HG03565 (cell line): ENCODE results near the gene BPI.
"Not testable (repeated sequence)": the region's sequence is repeated elsewhere in the genome, so short reads cannot be mapped to it uniquely, and the experiment has no call there.

Experiments
- ATAC-seq: cut with Tn5 transposase; IDR thresholded peaks from one replicate; pipeline ENCODE4 v1.9.1; 2021; ENCODE audit warnings: mild to moderate bottlenecking, moderate library complexity; ENCODE audit not compliant: unreplicated experiment

The BPI gene

DNA sequence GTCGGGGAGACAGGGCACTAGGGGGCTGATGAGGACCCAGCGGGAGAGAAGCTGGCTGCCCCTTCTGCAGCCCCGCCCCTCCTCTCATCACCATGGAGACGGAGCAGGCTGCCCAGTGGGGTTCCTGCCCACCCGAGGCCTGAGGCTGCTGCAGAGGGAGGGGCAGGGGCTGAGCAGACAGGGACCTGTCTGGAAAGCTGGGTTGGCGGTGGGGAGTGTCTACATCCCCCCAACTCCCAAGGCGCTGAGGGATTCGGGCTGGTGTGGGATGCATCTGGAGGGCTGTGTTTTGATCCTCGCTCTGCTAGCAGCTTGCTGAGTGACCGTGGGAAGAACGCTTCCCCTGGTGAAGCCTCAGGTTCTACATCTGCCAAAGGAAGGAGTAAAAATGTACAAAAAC is 1.2 kb upstream of the BPI start:
- no peak for ATAC-seq

DNA sequence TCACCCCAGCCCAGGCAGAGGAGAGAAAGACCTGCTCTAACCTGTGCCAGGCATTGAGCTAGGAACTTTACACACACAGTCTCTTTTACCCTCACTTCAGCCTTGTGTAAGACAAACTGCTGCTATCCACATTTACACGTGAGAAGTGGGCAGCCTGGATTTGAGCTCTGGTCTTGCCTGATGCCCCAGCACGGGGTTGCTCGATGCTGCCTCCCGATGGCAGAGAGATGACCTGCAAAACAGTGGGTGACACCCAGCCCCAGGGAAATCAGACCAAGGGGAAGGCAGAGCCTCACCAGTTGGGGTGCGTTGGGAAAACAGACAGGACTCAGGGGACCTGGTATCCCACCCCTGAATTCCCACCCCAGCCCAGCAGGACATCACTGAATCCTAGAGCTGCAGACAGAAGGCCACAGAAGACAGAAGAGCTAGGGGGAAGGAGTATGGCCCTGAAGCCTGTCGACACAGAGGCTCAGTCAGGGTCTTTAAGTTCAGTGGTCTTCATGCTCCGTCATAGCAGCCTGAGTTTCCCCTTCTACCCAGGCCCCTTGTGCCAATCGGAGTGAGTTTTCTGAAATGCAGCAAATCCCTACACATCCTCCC is 990 bp downstream of the BPI start:
- ATAC-seq, result no peak

DNA sequence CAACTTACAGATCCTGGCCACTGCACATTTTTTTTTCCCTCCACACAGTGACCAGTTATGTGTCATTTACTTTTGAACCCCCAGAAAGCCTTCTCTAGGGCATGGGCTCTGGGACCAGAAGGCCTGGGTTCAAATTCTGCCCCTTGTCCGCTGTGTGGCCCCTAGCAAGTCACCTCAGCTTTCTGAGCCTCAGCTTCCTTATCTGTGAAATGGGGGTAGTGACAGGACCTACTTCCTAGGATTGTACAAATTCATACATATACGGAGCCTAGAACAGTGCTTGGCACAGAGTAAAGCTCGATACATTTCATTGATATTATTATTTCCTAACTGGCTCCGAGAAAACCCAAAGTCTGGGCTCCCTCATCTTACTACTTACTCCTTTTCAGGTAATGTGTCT is 1.6 kb downstream of the BPI start:
- no peak for ATAC-seq

DNA sequence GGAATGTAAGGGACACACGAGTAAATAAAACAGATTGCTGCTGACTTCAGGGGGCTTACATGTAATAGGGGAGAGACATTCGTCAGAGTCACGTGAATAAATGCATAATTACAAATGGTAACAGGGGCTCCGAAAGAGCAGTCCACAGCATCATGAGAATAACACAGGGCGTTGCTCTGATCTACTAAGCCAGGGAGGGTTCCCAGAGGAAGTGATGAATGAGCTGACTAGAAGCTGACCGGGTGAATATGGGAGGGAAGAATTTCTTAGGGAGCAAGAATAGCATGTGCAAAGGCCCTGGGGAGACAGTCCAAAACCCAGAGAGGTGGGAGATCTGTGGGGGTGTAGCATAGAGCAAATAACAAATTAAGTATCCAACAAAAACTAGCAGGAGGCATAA is 2.4 kb downstream of the BPI start:
- ATAC-seq, result no peak

DNA sequence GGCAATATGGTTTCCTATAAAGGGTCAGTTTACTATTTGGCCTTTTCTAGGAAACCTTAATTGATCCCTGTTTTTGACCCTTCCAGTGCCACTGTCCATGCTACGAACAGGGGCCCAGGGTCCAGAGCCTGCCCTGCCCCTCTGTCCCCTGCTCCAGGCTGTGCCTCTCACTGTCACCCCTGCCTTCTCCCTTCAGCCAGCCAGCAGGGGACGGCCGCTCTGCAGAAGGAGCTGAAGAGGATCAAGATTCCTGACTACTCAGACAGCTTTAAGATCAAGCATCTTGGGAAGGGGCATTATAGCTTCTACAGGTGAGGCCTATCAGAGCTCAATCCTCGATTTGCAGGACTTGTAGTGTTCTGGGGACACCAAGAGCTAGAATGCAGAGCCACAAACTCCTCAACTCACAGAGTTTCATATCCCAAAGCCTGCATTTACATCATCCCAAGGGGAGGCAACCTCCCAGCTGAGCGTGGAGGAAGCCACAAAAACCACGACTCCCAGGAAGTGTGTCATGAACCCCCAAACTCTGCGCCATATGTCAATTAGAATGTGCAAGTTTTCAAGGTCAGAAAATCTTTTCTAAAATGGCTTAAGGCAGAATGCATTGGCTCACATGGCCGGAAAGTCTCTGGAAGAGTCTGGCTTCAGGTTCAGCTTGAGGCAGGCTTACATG is 3.6 kb downstream of the BPI start:
- ATAC-seq, result no peak

DNA sequence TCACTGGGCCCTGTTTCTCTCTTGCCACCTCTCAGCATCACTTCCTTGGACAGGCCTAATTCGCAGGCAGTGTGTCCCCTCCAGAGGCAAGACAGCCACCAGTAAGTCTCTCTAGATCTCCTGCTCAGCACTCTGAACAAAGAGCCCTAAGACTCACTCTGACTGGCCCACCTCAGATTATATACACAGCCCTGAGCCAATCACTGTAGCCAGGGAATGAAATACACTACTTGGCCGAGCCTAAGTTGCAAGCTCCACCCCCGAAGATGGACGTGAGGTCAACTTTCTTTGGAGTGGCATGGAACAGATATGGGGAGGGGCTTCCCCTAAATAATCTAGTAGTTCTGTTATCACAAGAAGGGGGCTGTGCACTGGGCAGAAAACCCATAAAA is 4.1 kb downstream of the BPI start:
- no peak for ATAC-seq

DNA sequence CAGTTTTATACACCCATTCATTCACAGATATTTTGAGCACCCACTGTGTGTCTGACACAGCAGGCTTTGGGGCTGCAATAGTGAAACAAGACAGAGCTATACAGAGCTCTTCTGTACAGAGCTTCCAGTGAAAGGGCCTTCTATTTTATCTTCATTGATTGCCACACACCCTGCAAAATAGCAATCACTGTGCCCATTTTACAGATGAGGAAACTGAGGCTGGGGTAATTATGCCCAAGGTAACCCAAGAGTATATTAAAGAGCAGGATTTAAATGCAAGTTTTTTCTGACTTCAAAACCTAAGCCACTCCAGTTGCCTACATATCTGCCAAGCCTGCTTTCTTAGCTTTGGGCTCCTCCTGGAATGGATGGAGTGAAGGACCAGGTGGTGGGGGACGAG is 4.5 kb downstream of the BPI start:
- ATAC-seq, result no peak

DNA sequence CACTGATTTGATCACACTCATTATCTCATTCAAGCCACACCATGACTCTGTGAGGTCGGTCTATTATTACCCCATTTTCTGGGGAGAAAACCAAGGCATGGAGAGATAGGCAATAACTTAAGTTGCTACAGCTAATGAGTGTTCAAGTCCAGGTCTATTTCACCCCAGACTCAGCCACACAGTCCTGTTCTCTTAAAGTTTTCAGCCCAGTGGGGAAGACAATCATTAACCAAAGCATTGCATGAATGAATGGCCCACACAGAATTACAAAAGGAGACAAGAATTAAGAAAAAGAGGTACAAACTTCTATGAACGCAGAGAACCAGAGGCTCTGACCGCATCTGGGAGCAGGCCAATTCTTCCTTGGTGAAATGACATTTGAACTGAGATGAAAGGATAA is 7.1 kb downstream of the BPI start:
- no peak for ATAC-seq

DNA sequence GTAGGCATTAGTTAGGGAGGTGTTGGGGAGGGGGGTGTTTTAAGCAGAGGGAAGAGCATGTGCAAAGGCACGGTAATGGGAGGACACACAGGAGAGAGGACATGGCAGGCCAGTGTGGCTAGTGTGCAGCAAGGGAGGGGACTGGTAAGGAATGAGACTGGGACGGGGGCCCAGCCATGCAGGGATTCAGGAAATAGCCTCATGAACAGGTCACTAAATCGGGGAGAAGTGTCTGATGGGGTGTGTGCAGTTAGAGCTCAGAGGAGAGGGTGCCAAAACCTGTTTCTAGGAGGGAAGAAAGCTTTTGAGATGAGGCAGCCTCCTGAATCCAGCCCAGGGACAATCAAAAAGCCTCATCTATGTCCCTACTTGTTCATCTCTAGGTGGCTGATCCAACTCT is 7.5 kb downstream of the BPI start:
- no peak for ATAC-seq

DNA sequence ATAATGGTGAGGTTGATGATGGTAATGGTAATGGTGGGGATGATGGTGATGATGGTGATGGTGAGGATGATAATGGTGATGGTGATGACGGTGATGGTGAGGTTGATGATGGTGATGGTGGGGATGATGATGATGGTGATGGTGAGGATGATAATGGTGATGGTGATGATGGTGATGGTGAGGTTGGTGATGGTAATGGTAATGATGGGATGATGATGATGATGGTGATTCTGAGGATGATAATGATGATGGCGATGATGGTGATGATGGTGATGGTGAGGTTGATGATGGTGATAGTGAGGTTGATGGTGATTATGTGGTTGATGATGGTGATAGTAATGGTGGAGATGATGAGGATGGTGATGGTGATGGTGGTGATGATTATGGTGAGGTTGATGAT is 9.7 kb downstream of the BPI start:
- no peak for ATAC-seq

DNA sequence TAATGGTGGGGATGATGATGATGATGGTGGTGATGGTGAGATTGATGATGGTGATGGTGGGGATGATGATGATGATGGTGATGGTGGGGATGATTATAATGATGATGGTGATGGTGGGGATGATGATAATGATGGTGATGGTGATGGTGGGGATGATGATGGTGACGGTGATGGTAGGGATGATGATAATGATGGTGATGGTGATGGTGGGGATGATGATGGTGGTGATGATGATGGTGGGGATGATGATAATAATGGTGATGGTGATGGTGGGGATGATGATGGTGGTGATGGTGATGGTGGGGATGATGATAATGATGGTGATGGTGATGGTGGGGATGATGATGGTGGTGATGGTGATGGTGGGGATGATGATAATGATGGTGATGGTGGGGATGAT is 10.4 kb downstream of the BPI start:
- not testable (repeated sequence) for ATAC-seq

DNA sequence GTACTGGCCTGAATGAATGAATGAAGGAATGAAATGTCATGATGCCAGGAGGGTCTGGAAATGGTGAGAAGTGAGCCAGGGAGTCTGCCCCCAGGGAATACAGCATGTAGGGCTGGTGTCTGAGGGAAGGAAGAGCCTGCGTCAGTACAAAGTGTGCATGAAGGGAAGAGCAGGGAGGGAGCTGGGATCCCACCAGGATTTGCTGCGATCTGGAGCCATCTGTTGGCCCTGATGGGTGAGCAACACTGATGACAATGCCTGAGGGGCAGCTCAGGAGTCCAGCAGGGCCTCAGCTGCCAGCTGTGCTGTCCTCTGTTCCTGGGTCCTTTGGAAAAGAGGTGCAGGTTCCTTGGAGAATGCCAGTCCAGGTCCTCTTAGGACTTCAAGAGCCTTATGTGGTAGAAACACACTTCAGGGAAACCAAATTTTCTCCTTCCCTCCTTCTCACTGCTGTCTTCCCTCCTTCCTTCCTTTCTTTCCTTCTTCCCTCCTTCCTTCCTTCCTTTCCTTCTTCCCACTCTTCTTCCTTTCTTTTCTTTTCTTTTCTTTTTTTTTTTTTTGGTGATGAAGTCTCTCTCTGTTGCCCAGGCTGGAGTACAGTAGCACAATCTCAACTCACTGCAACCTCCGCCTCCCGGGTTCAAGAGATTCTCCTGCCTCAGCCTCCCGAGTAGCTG is 11.5 kb downstream of the BPI start:
- ATAC-seq, result no peak

DNA sequence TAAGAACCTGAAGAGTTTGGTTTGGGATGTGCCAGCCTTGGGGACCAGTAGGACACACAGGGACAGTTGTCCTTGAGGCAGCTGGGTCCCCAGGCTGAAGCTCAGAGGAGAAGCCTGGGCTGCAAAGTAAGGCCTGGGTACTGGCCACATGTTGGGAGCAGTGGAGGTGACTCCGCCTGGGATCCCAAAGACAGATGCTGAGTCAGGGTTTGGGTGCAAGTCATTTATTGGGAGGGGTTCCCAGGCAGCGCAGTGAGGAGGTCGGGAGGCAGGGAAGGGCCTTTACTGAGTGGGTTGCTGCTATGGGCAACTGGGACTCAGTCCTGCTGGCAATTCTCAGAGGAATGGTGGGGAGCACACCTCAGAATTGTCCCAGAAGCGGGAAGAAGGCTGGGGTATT is 12.4 kb downstream of the BPI start:
- no peak for ATAC-seq

DNA sequence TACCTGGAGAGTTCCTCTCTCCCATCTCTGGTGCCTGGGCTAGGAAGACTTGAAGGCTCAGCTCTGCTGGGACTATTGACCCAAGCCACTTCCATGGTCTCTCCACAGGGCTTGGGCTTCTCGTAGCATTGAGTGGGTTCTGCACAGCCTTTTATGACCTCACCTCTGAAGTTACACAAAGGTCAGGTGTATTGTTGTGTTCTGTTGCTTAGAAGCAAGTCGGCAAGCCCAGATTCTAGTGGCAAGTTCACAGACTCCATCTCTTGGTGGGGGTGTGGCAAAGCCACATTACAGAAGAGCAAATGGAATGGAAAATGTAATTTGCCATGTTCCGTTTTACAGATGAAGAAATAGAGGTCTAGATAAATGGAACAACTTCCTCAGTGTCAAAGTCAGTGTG is 13.5 kb downstream of the BPI start:
- ATAC-seq, result no peak

DNA sequence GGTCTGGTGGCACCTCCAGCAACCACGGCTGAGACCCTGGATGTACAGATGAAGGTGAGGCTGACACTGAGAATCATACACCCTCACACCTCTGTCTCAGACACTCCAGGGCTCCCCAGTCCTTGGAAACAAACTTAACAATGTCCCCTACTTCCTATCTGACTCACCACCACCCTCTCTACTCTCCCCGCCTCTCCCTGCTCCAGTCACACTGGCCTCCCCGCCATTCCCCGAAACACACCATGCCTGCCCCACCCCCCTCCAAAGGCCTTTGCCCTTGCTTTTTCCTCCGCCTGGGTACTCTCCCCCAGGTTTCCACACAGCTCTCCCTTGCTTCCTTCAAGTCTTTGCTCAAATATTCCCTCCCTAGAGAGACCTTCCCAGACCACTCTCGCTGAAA is 16.3 kb downstream of the BPI start:
- no peak for ATAC-seq

DNA sequence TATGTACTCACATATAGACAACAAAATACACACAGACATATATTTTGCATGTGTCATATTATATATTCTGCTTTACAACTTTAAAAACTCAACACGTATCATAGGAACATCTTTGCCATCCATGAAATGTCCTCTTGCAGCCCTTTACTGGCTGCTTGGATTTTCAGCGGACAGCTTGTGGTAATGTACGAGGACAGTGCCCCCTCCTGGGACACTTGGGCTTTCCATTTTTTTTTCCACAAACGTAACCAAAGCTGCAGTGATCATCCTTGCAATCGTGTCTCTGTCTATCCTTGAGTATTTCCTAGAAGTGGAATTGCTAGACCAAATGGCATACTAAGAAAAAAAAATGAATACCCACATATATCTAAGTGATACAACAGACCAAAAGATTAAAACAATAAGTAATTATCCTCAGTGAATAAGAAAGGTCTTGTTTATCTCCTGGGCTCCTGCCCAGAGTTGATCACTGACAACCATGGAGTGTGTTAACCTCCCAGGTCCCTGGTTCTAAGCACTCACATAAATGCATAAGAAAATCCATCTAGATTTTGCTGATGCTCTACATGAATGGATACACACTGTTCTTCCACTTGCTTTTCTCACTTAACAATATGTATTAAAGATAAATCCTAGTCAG is 18.1 kb downstream of the BPI start:
- ATAC-seq, result no peak

DNA sequence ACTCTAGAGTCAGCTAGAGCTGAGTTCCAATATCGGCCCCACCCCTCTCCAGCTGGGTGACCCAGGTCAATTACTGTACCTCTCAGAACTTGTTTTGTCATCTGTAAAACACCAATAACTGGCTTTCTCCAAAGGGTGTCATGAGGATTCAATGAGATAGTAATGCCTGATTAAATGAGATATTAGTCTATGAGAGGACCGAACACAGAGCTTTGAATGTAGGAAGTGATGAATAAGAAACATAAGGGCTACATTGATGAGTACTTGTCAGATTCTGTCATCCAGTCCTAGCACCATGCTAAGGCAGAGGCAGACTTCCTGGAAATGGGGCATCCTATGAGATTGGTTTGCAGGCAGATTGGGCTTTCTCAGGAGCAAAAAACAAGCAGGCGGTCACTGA is 20.2 kb downstream of the BPI start:
- ATAC-seq, result no peak

DNA sequence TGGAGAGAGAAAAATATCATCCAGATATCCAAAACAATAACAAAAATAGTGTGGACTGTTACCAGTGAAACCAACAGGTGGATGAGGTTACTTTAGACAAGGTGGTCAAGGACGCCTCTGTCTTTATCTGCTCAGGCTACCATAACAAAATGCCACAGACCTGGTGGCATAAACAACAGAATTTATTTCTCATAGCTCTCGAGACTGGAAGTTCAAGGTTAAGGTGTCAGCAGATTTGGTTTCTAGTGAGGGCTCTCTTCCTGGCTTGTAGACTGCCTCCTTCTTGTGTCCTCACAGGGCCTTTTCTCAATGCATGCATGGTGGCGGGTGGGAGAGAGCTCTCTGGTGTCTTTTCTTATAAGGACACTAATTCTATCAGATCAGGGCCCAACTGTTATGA is 21.2 kb downstream of the BPI start:
- ATAC-seq, result no peak

DNA sequence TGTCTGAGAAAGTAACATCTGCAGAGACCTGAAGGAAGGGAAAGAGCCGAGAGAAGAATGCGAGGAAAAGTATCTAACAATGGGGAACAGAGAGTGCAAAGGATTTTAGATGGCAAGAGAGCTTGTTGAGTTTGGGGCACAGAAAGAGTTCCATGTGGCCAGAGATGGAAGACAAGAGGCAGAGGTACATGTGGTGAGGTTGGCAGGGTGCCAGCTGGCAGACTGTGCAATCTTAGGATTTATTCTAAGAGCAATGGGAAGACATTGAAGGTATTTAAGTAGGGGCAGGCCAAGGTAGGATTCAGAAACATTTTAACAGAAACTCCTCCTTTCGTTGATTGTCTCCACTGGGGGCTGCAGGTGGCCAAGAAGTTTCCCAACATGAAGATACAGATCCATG is 21.9 kb downstream of the BPI start:
- ATAC-seq, result no peak

DNA sequence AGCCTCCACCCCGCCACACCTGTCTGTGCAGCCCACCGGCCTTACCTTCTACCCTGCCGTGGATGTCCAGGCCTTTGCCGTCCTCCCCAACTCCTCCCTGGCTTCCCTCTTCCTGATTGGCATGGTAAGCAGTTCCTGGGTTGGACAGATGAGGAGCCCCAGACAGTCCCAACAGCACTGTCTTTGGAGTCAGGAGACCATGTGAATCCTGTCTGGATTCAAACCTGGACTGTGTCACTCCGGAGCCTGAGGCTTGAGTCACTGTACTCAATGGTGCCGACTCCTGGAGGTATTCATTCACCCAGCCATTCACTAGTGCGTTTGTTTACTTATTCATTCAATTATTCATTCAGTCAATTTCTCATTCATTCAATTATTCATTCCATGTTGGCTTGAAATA is 22.4 kb downstream of the BPI start:
- no peak for ATAC-seq

DNA sequence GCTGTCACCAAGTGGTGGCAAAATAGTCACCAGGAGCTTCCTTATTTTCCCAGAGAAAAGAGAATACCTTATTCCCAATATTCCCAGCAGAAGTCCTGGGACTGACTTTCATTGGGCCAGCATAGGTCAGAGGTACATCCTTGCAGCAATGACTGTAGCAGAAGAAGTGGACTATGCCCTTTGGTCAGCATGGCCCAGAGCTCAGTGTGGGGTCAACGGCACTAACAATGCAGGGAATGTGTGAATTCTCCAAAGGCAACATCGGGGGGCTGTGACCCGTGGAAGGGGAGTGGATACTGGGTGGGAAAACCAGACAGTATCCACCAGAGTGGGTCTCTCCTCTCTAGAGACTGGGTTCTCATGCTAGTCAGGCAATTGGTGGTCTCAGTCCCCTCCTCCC is 26.7 kb downstream of the BPI start:
- ATAC-seq, result no peak

DNA sequence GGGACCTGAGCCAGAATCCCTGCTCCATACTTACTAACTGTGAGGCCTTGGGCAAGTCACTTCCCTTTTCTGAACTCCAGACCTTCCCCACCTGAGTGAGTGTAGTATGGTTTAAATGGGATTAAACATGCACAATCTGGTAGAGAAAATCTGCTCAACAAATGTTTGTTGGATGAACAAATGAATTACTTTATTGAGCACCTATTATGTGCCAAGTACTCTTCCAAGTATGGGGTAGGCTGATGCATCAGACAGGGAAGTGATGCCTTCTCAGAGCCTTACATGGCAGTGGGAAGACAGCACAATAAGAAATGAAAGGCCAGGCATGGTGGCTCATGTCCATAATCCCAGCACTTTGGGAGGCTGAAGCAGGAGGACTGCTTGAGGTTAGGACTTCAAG is 27.3 kb downstream of the BPI start:
- ATAC-seq, result no peak
